GM23338 (cell line): ENCODE data around the gene ZNF385B. TPM values are rescaled to one million over a fixed set of nuclear protein-coding genes. Genes with fewer than 3 reads are reported as not detected.

Source experiments
- ATAC-seq: fragments of 200-7000 bp; cut with Tn5 transposase; 3 replicates; pipeline ENCODE4 v1.9.1; 2020
- DNase-seq: peaks from one replicate; pipeline ENCODE4 v3.0.0-alpha.2; 2015; ENCODE audit warnings: low spot score
- H2AFZ ChIP-seq: fragments of 200-600 bp; sonication (generic); 2 replicates; pipeline ENCODE4 v1.8.0; 2016; ENCODE audit warnings: antibody characterized with exemption, mild to moderate bottlenecking, moderate library complexity
- H3F3A ChIP-seq: fragments of 200-600 bp; sonication (generic); replicated peaks from 2 replicates; pipeline ENCODE4 v1.8.0; 2017; ENCODE audit warnings: antibody characterized with exemption, mixed run types, low read depth
- H3K27ac ChIP-seq: fragments of 200-600 bp; sonication (generic); 2 replicates; pipeline ENCODE4 v1.6.1; 2016; ENCODE audit warnings: low read depth
- H3K27me3 ChIP-seq: fragments of 200-600 bp; sonication (generic); 2 replicates; pipeline ENCODE4 v1.8.0; 2016; ENCODE audit warnings: mild to moderate bottlenecking, mixed run types, moderate library complexity; ENCODE audit not compliant: insufficient read depth
- H3K36me3 ChIP-seq: fragments of 200-600 bp; sonication (generic); 2 replicates; pipeline ENCODE4 v1.8.0; 2016; ENCODE audit warnings: mild to moderate bottlenecking; ENCODE audit not compliant: insufficient read depth
- H3K4me1 ChIP-seq: fragments of 200-600 bp; sonication (generic); 2 replicates; pipeline ENCODE4 v1.8.0; 2016; ENCODE audit warnings: mild to moderate bottlenecking, moderate library complexity; ENCODE audit not compliant: insufficient read depth
- H3K4me2 ChIP-seq: fragments of 200-600 bp; sonication (generic); 2 replicates; pipeline ENCODE4 v1.7.1; 2017; ENCODE audit warnings: mixed run types
- H3K4me3 ChIP-seq: fragments of 200-600 bp; sonication (generic); 2 replicates; pipeline ENCODE4 v1.6.1; 2016; ENCODE audit warnings: mixed run types
- H3K79me2 ChIP-seq: fragments of 200-600 bp; sonication (generic); replicated peaks from 2 replicates; pipeline ENCODE4 v1.8.0; 2017; ENCODE audit warnings: mild to moderate bottlenecking; ENCODE audit not compliant: insufficient read depth
- H3K9me2 ChIP-seq: fragments of 200-600 bp; sonication (generic); 2 replicates; pipeline ENCODE4 v1.8.0; 2017; ENCODE audit not compliant: insufficient read depth
- H4K20me1 ChIP-seq: fragments of 200-600 bp; sonication (generic); replicated peaks from 2 replicates; pipeline ENCODE4 v1.8.0; 2017; ENCODE audit warnings: mild to moderate bottlenecking; ENCODE audit not compliant: insufficient read depth
- H3K27ac Mint-ChIP-seq: 2 replicates; pipeline ENCODE4 v1.8.0; 2020; ENCODE audit warnings: inconsistent platforms, mild to moderate bottlenecking, moderate library complexity, mixed read lengths
- H3K27me3 Mint-ChIP-seq: 3 replicates; pipeline ENCODE4 v1.8.0; 2022; ENCODE audit warnings: low read depth, mild to moderate bottlenecking, moderate library complexity, mixed read lengths, inconsistent platforms; ENCODE audit not compliant: insufficient read depth, poor library complexity
- H3K36me3 Mint-ChIP-seq: 3 replicates; pipeline ENCODE4 v1.8.0; 2021; ENCODE audit warnings: low read depth, mild to moderate bottlenecking, inconsistent platforms, moderate library complexity, mixed read lengths
- H3K4me1 Mint-ChIP-seq: 3 replicates; pipeline ENCODE4 v1.8.0; 2020; ENCODE audit warnings: mild to moderate bottlenecking, inconsistent platforms, mixed read lengths
- H3K4me3 Mint-ChIP-seq: 3 replicates; pipeline ENCODE4 v1.8.0; 2021; ENCODE audit warnings: moderate library complexity, mild to moderate bottlenecking, inconsistent platforms, mixed read lengths
- H3K9me3 Mint-ChIP-seq: 3 replicates; pipeline ENCODE4 v1.8.0; 2020; ENCODE audit warnings: moderate library complexity, mild to moderate bottlenecking, inconsistent platforms, mixed read lengths
- CREB1 ChIP-seq: fragments of 250-450 bp; sonication (Bioruptor Pico); IDR thresholded peaks from 2 replicates; pipeline ENCODE4 v1.5.0; 2020; ENCODE audit warnings: low read depth, mild to moderate bottlenecking, moderate library complexity
- CTCF ChIP-seq, 2 experiments: fragments of 200-600 bp in 1 of 2; sonication (generic) in 1 of 2; conservative IDR thresholded peaks; 2 replicates each; pipeline versions ENCODE4 v1.5.1 to v1.6.1; 2016 to 2017; ENCODE audit warnings: antibody characterized with exemption in 2 of 2, low read depth in 2 of 2, mild to moderate bottlenecking in 2 of 2, moderate library complexity in 1 of 2
- EZH2 ChIP-seq: fragments of 200-600 bp; sonication (generic); IDR thresholded peaks from one replicate; pipeline ENCODE4 v1.8.0; 2017; ENCODE audit warnings: antibody characterized with exemption, mild to moderate bottlenecking, low read depth; ENCODE audit not compliant: unreplicated experiment
- EZH2phosphoT487 ChIP-seq: fragments of 200-600 bp; sonication (generic); IDR thresholded peaks from one replicate; pipeline ENCODE4 v1.8.1; 2018; ENCODE audit warnings: antibody characterized with exemption; ENCODE audit not compliant: unreplicated experiment
- JUNB ChIP-seq: IDR thresholded peaks from one replicate; pipeline ENCODE4 v1.6.1; 2016; ENCODE audit warnings: antibody characterized with exemption; ENCODE audit not compliant: unreplicated experiment
- NANOG ChIP-seq: IDR thresholded peaks from 2 replicates; pipeline ENCODE4 v1.6.1; 2016; ENCODE audit warnings: antibody characterized with exemption, borderline replicate concordance
- STAT1 ChIP-seq: IDR thresholded peaks from one replicate; pipeline ENCODE4 v1.6.1; 2016; ENCODE audit warnings: antibody characterized with exemption; ENCODE audit not compliant: unreplicated experiment
- ZNF114 ChIP-seq: fragments of 250-450 bp; sonication (Bioruptor Pico); IDR thresholded peaks from 2 replicates; pipeline ENCODE4 v1.5.0; 2020; ENCODE audit warnings: mild to moderate bottlenecking, moderate library complexity
- polyA plus RNA-seq: library from polyadenylated mRNA; unstranded; fragments of >200 nt; fragmentation: Nextera tagmentation; extraction: Ambion mirVana; gene quantifications from 2 replicates; pipeline ENCODE4 v1.2.1, GENCODE V29; 2016
- total RNA-seq: library from RNA; depleted of rRNA; stranded (reverse); fragments of >200 nt; shearing (Covaris generic); gene quantifications from 2 replicates; pipeline ENCODE4 v1.2.3, GENCODE V29; 2014
- TF ChIP-seq, protein P1 (sequence below): fragments of 250-450 bp; sonication (Bioruptor Pico); IDR thresholded peaks from 2 replicates; pipeline ENCODE4 v1.5.0; 2020; ENCODE audit warnings: mild to moderate bottlenecking, moderate library complexity

The ZNF385B gene
- total and polyA plus RNA-seq, 2 experiments from 2014 or later, result 1.5 to 4.6 TPM

DNA sequence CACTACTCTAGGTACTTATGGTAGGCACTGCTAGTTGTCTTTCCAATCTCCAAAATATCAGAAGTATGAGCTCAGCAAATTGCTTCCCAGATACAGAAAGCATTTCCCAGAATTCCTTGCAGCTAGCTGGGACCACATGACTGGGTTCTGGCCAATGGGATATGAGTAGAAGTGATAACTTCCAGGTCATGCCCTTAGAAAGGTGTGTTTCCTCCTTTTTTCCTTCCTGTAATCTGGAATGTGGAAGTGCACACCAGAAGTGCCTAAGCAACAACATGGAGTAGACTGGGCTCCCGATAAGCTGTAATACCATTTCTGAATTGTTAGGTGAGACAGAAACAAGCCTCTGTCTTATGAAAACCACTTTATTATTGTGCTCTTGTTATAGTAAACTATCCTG, 279.8 kb downstream of the ZNF385B start:
- no peaks in the 10 kb centered on the region for H3K4me1 ChIP-seq
- TF ChIP-seq EZH2 (no peak), ZNF114 (CRISPR knock-in tag) (no peak), CTCF (conservative IDR thresholded peaks at IDR 0.05; ENCODE audit: low read depth in 2 of 2) (no peak), STAT1 (no peak), JUNB (no peak), CREB1 (CRISPR knock-in tag) (no peak), NANOG (no peak), EZH2phosphoT487 (no peak)
- TF ChIP-seq, protein P1, sequence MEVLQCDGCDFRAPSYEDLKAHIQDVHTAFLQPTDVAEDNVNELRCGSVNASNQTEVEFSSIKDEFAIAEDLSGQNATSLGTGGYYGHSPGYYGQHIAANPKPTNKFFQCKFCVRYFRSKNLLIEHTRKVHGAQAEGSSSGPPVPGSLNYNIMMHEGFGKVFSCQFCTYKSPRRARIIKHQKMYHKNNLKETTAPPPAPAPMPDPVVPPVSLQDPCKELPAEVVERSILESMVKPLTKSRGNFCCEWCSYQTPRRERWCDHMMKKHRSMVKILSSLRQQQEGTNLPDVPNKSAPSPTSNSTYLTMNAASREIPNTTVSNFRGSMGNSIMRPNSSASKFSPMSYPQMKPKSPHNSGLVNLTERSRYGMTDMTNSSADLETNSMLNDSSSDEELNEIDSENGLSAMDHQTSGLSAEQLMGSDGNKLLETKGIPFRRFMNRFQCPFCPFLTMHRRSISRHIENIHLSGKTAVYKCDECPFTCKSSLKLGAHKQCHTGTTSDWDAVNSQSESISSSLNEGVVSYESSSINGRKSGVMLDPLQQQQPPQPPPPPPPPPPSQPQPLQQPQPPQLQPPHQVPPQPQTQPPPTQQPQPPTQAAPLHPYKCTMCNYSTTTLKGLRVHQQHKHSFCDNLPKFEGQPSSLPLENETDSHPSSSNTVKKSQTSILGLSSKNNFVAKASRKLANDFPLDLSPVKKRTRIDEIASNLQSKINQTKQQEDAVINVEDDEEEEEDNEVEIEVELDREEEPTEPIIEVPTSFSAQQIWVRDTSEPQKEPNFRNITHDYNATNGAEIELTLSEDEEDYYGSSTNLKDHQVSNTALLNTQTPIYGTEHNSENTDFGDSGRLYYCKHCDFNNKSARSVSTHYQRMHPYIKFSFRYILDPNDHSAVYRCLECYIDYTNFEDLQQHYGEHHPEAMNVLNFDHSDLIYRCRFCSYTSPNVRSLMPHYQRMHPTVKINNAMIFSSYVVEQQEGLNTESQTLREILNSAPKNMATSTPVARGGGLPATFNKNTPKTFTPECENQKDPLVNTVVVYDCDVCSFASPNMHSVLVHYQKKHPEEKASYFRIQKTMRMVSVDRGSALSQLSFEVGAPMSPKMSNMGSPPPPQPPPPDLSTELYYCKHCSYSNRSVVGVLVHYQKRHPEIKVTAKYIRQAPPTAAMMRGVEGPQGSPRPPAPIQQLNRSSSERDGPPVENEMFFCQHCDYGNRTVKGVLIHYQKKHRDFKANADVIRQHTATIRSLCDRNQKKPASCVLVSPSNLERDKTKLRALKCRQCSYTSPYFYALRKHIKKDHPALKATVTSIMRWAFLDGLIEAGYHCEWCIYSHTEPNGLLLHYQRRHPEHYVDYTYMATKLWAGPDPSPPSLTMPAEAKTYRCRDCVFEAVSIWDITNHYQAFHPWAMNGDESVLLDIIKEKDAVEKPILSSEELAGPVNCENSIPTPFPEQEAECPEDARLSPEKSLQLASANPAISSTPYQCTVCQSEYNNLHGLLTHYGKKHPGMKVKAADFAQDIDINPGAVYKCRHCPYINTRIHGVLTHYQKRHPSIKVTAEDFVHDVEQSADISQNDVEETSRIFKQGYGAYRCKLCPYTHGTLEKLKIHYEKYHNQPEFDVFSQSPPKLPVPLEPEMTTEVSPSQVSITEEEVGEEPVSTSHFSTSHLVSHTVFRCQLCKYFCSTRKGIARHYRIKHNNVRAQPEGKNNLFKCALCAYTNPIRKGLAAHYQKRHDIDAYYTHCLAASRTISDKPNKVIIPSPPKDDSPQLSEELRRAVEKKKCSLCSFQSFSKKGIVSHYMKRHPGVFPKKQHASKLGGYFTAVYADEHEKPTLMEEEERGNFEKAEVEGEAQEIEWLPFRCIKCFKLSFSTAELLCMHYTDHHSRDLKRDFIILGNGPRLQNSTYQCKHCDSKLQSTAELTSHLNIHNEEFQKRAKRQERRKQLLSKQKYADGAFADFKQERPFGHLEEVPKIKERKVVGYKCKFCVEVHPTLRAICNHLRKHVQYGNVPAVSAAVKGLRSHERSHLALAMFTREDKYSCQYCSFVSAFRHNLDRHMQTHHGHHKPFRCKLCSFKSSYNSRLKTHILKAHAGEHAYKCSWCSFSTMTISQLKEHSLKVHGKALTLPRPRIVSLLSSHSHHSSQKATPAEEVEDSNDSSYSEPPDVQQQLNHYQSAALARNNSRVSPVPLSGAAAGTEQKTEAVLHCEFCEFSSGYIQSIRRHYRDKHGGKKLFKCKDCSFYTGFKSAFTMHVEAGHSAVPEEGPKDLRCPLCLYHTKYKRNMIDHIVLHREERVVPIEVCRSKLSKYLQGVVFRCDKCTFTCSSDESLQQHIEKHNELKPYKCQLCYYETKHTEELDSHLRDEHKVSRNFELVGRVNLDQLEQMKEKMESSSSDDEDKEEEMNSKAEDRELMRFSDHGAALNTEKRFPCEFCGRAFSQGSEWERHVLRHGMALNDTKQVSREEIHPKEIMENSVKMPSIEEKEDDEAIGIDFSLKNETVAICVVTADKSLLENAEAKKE (CRISPR knock-in tag), result no peak
- DNase-seq, result no peak
- H3K9me3 Mint-ChIP-seq, result no peaks in the 10 kb centered on the region
- no peak overlapping the region for H3K4me3 ChIP-seq
- H3K4me1 Mint-ChIP-seq, result no peaks in the 10 kb centered on the region; the same call in 1 of the 3 replicates
- no peaks in the 10 kb centered on the region for H3K36me3 ChIP-seq
- ATAC-seq, result no peak
- H3K36me3 Mint-ChIP-seq, result no peaks in the 10 kb centered on the region
- H3K27me3 Mint-ChIP-seq, result peaks cover 5% of the 10 kb centered on the region
- H3K4me2 ChIP-seq, result no peak overlapping the region
- no peak overlapping the region for H3K4me3 Mint-ChIP-seq
- no peak overlapping the region for H2AFZ ChIP-seq
- no peaks in the 10 kb centered on the region for H4K20me1 ChIP-seq
- H3K27me3 ChIP-seq, result no peaks in the 10 kb centered on the region
- no peak overlapping the region for H3K27ac ChIP-seq
- H3K27ac Mint-ChIP-seq, result no peak overlapping the region
- no peaks in the 10 kb centered on the region for H3K79me2 ChIP-seq
- H3K9me2 ChIP-seq, result no peaks in the 10 kb centered on the region
- no peaks in the 10 kb centered on the region for H3F3A ChIP-seq
